Neutrophil (primary cell): ENCODE results near the gene CTNNA2.

Experiments
- H3K27ac ChIP-seq: fragments of 200-600 bp; sonication (generic); 2 replicates; pipeline ENCODE4 v1.5.1; 2016; ENCODE audit warnings: mild to moderate bottlenecking, moderate library complexity
- H3K27me3 ChIP-seq: fragments of 200-600 bp; sonication (generic); 2 replicates; pipeline ENCODE4 v1.6.0; 2016; ENCODE audit warnings: mild to moderate bottlenecking
- H3K36me3 ChIP-seq: fragments of 200-600 bp; sonication (generic); 2 replicates; pipeline ENCODE4 v1.5.1; 2017
- H3K4me1 ChIP-seq, 2 experiments: fragments of 200-600 bp in 1 of 2; sonication (generic) in 1 of 2; 1 replicate in 1 of 2; 2 replicates in 1 of 2; pipeline versions ENCODE4 v1.5.1 to v1.6.1; 2013 to 2016; ENCODE audit warnings: low read depth in 1 of 2, low read length in 1 of 2, mild to moderate bottlenecking in 1 of 2, moderate library complexity in 1 of 2; ENCODE audit not compliant: control insufficient read depth in 1 of 2, insufficient read depth in 1 of 2
- H3K4me3 ChIP-seq, 2 experiments: fragments of 200-600 bp in 1 of 2; sonication (generic) in 1 of 2; 1 replicate in 1 of 2; 2 replicates in 1 of 2; pipeline ENCODE4 v1.5.1; 2013 to 2016; ENCODE audit warnings: low read depth in 1 of 2, low read length in 1 of 2, mild to moderate bottlenecking in 1 of 2, moderate library complexity in 1 of 2
- H3K9me3 ChIP-seq: fragments of 200-600 bp; sonication (generic); 2 replicates; pipeline ENCODE4 v1.5.1; 2016
- TF ChIP-seq, protein P1 (sequence below): fragments of 200-600 bp; sonication (generic); IDR thresholded peaks from 2 replicates; pipeline ENCODE4 v1.5.1; 2016; ENCODE audit warnings: antibody characterized with exemption

The CTNNA2 gene

DNA sequence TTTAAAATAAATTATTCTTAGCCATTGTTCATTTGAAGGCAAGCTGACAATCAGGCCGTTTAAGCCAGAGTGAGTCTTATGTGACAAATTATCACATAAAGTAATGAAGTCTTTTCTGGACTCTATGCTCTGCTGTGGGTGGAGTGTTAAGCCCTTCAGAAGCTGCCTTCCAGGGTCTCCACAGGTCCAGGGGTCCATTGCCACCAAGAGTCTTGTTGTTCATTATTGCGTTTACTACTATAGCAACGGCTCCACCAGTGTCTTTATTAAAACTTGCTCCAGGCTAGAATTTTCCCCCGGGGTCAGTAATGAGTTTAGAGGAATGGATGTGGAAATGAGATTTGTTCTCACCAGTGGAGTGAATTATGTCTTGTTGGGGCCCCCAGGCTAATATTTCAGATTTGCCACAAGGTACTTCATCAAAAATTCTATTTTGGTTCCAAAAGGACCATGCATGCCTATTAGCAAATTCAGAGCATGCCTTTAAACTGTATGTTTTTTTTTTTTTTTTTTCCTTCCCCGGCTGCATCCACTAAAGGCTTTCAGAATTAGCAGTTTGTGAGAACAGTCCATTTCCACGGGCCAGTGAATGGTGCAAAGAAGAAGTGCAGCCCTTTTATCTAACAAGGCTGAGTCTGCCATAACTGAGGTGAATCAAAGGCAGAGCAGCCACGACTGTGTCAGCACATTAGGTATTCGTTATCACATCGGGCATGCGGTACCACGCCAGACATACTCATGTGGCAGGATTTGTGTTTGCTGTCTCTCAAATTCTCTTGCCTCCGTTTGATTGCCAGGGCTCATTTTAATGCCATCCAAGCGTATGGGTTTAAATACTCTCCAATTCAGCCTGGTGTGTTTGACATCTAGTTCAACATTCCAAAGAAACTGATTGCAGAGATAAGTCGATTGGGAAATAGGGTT lies 817.9 kb downstream of the CTNNA2 start:
- Histone ChIP-seq H3K4me1 (no peaks in the 10 kb centered on the region), H3K36me3 (no peaks in the 10 kb centered on the region), H3K9me3 (no peaks in the 10 kb centered on the region), H3K27ac (no peak overlapping the region), H3K4me3 (no peak overlapping the region), H3K27me3 (peaks cover 6% of the 10 kb centered on the region)
- TF ChIP-seq, protein P1, sequence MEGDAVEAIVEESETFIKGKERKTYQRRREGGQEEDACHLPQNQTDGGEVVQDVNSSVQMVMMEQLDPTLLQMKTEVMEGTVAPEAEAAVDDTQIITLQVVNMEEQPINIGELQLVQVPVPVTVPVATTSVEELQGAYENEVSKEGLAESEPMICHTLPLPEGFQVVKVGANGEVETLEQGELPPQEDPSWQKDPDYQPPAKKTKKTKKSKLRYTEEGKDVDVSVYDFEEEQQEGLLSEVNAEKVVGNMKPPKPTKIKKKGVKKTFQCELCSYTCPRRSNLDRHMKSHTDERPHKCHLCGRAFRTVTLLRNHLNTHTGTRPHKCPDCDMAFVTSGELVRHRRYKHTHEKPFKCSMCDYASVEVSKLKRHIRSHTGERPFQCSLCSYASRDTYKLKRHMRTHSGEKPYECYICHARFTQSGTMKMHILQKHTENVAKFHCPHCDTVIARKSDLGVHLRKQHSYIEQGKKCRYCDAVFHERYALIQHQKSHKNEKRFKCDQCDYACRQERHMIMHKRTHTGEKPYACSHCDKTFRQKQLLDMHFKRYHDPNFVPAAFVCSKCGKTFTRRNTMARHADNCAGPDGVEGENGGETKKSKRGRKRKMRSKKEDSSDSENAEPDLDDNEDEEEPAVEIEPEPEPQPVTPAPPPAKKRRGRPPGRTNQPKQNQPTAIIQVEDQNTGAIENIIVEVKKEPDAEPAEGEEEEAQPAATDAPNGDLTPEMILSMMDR = no peak

DNA sequence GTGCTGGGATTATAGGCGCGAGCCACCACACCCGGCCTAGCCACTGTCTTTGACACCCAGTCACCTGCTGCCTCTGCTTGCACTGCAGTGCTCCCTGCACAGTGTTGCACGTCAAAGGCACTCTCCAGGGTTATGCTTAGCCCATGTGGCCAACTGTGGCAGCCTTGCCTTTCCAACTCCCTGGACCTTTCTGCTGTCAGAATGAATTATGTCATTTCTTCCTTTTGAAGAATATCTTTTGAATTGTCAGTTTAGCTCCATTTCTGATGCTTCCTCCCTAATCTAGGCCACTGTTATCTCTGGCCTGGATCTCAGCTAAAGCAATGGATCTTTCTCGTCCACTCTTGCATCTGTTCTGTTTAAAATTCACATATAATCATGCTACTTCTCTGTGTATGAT lies 821.0 kb downstream of the CTNNA2 start:
- no peaks in the 10 kb centered on the region for H3K4me1 ChIP-seq
- H3K36me3 ChIP-seq = no peaks in the 10 kb centered on the region
- H3K27me3 ChIP-seq = no peaks in the 10 kb centered on the region
- TF ChIP-seq, protein P1 = no peak
- H3K9me3 ChIP-seq = no peaks in the 10 kb centered on the region
- H3K4me3 ChIP-seq = no peak overlapping the region
- H3K27ac ChIP-seq = no peak overlapping the region

DNA sequence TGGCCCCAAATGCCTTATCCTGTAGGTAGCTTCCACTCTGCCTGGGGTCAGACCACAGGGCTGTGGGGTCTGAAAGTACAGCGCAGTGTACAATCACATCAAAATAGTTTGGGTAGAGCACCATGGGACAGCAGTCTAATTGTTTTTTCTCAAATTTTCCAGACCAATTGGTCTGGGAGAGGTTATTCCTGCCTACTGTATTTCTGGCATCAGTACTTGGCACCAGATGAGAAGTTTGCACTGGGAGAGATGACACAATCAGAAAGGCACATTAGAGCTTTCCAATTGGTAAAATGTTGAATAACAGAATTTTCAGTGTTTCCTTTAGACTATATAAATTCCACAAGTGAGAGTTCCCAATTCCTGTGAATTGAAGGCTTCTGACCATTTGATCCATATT lies 822.6 kb downstream of the CTNNA2 start:
- Histone ChIP-seq H3K27me3 (no peaks in the 10 kb centered on the region), H3K9me3 (no peaks in the 10 kb centered on the region), H3K27ac (no peak overlapping the region), H3K36me3 (no peaks in the 10 kb centered on the region), H3K4me1 (no peaks in the 10 kb centered on the region), H3K4me3 (no peak overlapping the region)
- TF ChIP-seq, protein P1 = no peak

DNA sequence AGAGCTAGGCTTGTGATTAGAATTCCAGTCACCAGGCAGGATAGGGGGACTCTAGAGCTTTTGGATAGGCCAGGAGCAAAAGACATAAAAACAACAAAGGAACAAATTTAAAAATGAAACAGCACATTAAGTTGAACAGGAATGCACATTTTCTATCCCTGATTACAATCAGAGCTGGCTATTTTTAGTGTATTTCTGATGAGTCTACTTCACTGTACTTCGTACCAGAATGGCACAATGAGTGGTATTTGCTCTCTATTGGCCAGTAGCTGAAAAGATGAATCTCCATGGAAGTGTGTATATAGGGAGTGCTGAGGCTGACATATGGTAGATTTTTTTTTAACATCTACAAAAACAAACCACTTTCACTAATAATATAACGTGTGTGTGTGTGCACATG lies 825.9 kb downstream of the CTNNA2 start:
- no peak overlapping the region for H3K27ac ChIP-seq
- TF ChIP-seq, protein P1 = no peak
- H3K36me3 ChIP-seq = no peaks in the 10 kb centered on the region
- H3K27me3 ChIP-seq = no peaks in the 10 kb centered on the region
- no peaks in the 10 kb centered on the region for H3K4me1 ChIP-seq
- no peak overlapping the region for H3K4me3 ChIP-seq
- no peaks in the 10 kb centered on the region for H3K9me3 ChIP-seq

DNA sequence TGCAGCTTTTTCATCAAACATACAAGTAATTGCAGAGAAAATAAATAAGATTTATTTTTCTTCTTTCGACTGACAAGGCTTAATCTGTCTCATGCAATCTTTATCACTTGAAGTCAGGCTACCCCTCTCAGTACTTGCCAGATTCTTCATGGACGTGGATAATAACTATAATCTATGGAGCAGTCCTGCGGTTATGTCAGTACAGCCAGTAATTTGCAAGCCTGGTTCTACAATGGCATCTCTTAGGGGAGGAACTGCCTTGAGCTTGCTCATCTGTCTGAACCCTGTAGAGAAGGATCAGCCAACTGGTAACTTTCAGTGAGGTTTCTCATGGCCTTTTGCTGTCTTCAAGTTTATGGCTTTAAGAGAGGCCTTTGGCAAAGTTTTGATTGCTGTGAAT lies 827.2 kb downstream of the CTNNA2 start:
- H3K27me3 ChIP-seq = no peaks in the 10 kb centered on the region
- no peak overlapping the region for H3K4me3 ChIP-seq
- no peaks in the 10 kb centered on the region for H3K4me1 ChIP-seq
- no peaks in the 10 kb centered on the region for H3K9me3 ChIP-seq
- H3K27ac ChIP-seq = no peak overlapping the region
- TF ChIP-seq, protein P1 = no peak
- no peaks in the 10 kb centered on the region for H3K36me3 ChIP-seq
